Small intestine (tissue), 7 donors: ENCODE results near the gene BSND. TPM values are rescaled to one million over a fixed set of nuclear protein-coding genes. Genes with fewer than 3 reads are reported as not detected.
A peak's percentile ranks its signal among the peaks of the same experiment; 100 is the strongest.

ENCODE experiments used
- DNase-seq, 2 donors: peaks; one replicate each; pipeline versions ENCODE4 v3.0.0 to v3.0.0-alpha.2; 2013
- FAIRE-seq: peaks from 2 replicates; lab custom pipeline; 2012; peaks lifted over from hg19 to GRCh38; lab: Jason Lieb, UNC
- H3K27ac ChIP-seq, 3 donors: one replicate each; pipeline ENCODE4 v1.5.1; 2013; ENCODE audit warnings: low read length in 2 of 3, mild to moderate bottlenecking in 2 of 3, control low read depth in 1 of 3, inconsistent platforms in 1 of 3, low read depth in 1 of 3, moderate library complexity in 1 of 3
- H3K27me3 ChIP-seq, 3 donors: one replicate each; pipeline ENCODE4 v1.6.1; 2013; ENCODE audit warnings: low read length in 3 of 3, inconsistent platforms in 1 of 3; ENCODE audit not compliant: control insufficient read depth in 3 of 3, insufficient read depth in 3 of 3
- H3K36me3 ChIP-seq, 3 donors: one replicate each; pipeline ENCODE4 v1.6.1; 2013; ENCODE audit warnings: low read length in 3 of 3, inconsistent platforms in 1 of 3, low read depth in 1 of 3, mild to moderate bottlenecking in 1 of 3, moderate library complexity in 1 of 3; ENCODE audit not compliant: control insufficient read depth in 3 of 3, insufficient read depth in 2 of 3
- H3K4me1 ChIP-seq, 3 donors: one replicate each; pipeline ENCODE4 v1.6.1; 2013; ENCODE audit warnings: low read length in 2 of 3, inconsistent platforms in 1 of 3, low read depth in 1 of 3, mild to moderate bottlenecking in 1 of 3, moderate library complexity in 1 of 3; ENCODE audit not compliant: control insufficient read depth in 3 of 3, insufficient read depth in 2 of 3
- H3K4me3 ChIP-seq, 3 donors: one replicate each; pipeline ENCODE4 v1.5.1; 2013; ENCODE audit warnings: low read length in 3 of 3, control low read depth in 1 of 3, inconsistent platforms in 1 of 3, low read depth in 1 of 3, mild to moderate bottlenecking in 1 of 3, moderate library complexity in 1 of 3
- H3K9me3 ChIP-seq, 2 donors: one replicate each; pipeline ENCODE4 v1.6.1; 2013; ENCODE audit warnings: low read depth in 1 of 2, low read length in 1 of 2; ENCODE audit not compliant: control insufficient read depth in 2 of 2, insufficient read depth in 1 of 2
- WGBS, 3 donors: extraction: QIAGEN DNeasy Blood & Tissue Kit; methylation state at CpG; one replicate each; pipeline ENCODE4 v1.1.7; 2013; 5-methylcytosine and 5-hydroxymethylcytosine counted together
- polyA plus RNA-seq, 4 donors: library from polyadenylated mRNA; stranded (reverse) in 3 of 4; unstranded in 1 of 4; fragments of 200-250 nt in 3 of 4; fragments of 120-200 nt in 1 of 4; gene quantifications; one replicate each; pipeline versions ENCODE4 v1.2.1 to v1.2.3, GENCODE V29; 2013
- donor health status: healthy with polysubstance abuse.
- donor health status: control.
- donor health status: control.
- donor health status: Bipolar disorder and iron deficiency.
- donor health status: healthy.

Gene BSND
- polyA plus RNA-seq, 4 donors, result 0.01 TPM; not detected in 2

DNA sequence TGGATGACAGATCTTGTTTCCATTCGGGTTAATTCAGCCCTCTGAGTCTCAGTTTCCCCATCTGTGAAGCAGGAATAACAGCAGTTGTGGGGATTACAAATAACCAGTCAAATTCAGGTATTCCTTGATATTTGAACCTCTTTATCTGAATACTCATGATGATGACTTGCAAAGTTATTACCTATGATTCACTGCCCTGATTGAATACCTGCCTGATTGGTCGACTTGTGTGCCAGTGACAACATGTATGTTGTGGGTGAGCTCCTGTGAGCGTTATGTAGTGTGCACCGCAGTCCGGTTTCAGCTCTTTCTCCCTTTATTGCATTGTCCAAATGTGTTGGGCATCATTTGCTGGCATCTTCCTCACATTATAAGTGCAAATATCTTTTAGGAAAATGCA is 27.8 kb upstream of the BSND start:
- Histone ChIP-seq H3K36me3 (no peaks in the 10 kb centered on the region), H3K27ac (peak overlapping the region in 2 of 3 donors; percentile 3 to 12), H3K4me1 (peaks cover 0 to 5% (median 0%) of the 10 kb centered on the region in 3 donors), H3K27me3 (peaks cover 0 to 6% (median 0%) of the 10 kb centered on the region in 3 donors), H3K4me3 (no peak overlapping the region), H3K9me3 (no peaks in the 10 kb centered on the region)
- FAIRE-seq, result no peak
- whole genome bisulfite sequencing, 3 donors, result 57 to 79% (median 72%) methylated on average over 5 of the region's 5 CpGs
- DNase-seq, result peak in 1 of 2 donors; percentile 47

DNA sequence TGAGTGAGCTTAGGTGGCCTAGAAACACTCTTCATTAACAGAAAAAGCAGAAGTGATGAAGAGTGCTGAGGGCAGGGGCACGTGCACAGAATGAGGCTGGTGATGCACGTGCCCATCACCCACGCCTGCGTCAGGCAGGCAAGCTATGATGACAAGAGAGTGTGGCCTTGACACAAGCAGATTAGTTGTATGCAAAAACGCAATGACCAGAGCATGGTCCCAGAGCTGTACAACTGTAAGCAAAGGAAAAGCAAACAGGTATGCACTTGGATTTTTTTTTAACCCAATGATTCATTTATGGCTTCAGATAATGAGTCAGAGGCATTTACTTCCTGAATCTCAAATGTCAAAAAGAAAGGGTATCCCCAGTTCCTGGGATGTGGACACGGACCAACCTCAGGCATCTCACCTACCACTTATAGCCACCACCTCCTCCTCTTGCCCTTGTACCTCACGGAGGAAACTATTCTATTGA is 27.4 kb upstream of the BSND start:
- no peak for FAIRE-seq
- peak; percentile 48 to 86 for DNase-seq
- Histone ChIP-seq H3K36me3 (no peaks in the 10 kb centered on the region), H3K27ac (peak overlapping the region in 2 of 3 donors; percentile 3 to 12), H3K4me3 (no peak overlapping the region), H3K9me3 (no peaks in the 10 kb centered on the region), H3K27me3 (peaks cover 0 to 6% (median 0%) of the 10 kb centered on the region in 3 donors), H3K4me1 (peaks cover 0 to 5% (median 0%) of the 10 kb centered on the region in 3 donors)
- 14 to 46% (median 26%) methylated on average over 7 of the region's 7 CpGs for WGBS, 3 donors

DNA sequence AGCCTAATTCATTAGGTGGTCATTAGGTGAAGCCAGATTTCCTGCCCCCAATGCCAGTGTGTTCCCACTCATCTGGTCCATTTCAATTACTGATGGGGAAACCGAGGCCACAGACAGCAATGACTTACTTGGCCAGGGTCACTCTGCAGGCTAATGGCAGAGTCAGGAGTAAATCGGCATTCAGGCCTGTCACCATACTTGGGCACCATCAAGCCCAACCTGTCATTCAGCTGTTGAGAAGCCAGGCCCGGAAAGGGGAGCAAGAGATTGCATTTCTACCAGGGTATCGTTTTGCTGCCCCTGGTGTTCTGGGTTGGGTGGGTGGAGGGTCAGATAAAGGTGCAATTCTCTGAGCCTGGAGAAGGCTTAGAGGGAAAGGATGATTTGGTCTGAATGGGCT is 26.3 kb upstream of the BSND start:
- Histone ChIP-seq H3K27me3 (peaks cover 0 to 8% (median 0%) of the 10 kb centered on the region in 3 donors), H3K9me3 (no peaks in the 10 kb centered on the region), H3K36me3 (no peaks in the 10 kb centered on the region), H3K4me1 (peaks cover 0 to 5% (median 0%) of the 10 kb centered on the region in 3 donors), H3K27ac (no peak overlapping the region), H3K4me3 (no peak overlapping the region)
- 79 to 91% (median 84%) methylated on average over 4 of the region's 4 CpGs for WGBS, 3 donors
- FAIRE-seq (no peak), DNase-seq (no peak)

DNA sequence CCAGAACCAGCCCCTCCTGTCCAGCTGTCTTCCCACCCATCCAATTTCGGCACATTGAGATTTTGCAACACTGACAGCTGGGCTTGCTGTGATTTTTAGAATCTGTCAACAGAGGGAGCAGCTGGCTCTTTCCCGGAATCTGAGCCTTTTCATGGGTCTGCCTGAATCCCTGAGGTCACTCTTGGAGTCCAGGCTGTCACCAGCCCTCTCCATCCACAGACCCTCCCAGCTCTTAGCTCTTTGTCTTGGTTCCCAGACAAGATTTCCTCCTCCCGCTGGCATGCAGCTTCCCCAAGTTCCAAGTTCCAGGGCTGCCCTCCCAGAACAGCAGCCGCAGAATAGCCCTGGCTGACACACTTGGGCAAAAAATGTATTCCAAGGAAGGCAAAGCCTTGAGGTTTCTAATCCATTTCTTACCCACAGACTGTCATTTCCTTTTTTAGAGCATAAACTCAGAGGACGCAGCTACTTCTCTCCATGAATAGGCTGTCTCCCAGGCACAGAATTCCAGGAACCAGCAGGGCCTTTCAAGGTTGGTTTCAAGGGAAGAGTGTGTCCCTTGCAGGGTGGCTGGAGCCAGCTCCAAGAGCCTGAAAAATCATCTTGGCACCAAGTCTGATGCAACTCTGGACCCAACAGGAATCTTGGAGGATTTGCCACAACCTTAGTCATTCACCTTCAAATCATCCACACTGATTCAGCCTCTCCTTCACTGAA is 25.4 kb upstream of the BSND start:
- FAIRE-seq (no peak), DNase-seq (peak in 1 of 2 donors; percentile 25)
- Histone ChIP-seq H3K27ac (peak overlapping the region in 1 of 3 donors; percentile 2), H3K27me3 (peaks cover 0 to 14% (median 0%) of the 10 kb centered on the region in 3 donors), H3K9me3 (no peaks in the 10 kb centered on the region), H3K36me3 (no peaks in the 10 kb centered on the region), H3K4me1 (peaks cover 0 to 5% (median 0%) of the 10 kb centered on the region in 3 donors), H3K4me3 (no peak overlapping the region)
- 34 to 48% (median 48%) methylated on average over 5 of the region's 5 CpGs for WGBS, 3 donors

DNA sequence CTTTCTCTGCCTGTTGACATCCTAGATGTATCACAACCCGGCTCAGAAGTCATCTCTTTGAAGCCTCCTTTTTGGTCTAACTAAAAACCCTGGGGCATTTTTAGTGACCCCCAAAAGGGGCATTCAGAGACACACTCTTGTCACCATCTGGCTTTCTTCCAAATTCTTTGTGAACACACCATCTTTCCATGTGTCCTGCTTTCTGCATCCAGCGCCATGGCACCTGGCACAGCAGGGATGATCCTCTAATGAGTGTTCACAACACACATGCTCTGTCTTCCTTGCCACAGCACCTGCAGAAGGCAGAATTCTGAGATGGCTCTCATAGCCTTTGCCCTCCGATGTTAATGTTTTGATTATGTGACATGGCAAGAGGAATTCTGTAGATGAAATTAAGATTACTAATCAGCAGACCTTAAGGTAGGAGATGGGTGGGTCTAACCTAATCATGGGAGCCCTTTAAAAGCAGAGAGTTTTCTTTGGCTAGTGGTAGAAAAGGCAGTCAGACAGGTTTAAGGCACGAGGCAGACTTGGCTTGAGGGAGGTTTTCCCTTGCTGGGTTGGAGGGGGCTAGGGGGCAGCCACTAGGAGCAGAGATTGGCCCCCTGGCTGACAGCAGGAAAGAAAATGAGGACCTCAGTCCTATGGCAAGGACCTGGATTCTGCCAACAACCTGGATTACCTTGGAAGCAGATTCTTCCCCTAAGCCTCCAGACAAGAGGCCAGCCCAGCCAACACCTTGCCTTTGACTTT is 23.2 kb upstream of the BSND start:
- Histone ChIP-seq H3K4me1 (peaks cover 0 to 5% (median 5%) of the 10 kb centered on the region in 3 donors), H3K27ac (no peak overlapping the region), H3K27me3 (peaks cover 0 to 27% (median 0%) of the 10 kb centered on the region in 3 donors), H3K4me3 (no peak overlapping the region), H3K36me3 (peaks cover 0 to 2% (median 0%) of the 10 kb centered on the region in 3 donors), H3K9me3 (no peaks in the 10 kb centered on the region)
- WGBS, 3 donors, result 42 to 61% (median 56%) methylated on average over 4 of the region's 4 CpGs
- FAIRE-seq (no peak), DNase-seq (no peak)

DNA sequence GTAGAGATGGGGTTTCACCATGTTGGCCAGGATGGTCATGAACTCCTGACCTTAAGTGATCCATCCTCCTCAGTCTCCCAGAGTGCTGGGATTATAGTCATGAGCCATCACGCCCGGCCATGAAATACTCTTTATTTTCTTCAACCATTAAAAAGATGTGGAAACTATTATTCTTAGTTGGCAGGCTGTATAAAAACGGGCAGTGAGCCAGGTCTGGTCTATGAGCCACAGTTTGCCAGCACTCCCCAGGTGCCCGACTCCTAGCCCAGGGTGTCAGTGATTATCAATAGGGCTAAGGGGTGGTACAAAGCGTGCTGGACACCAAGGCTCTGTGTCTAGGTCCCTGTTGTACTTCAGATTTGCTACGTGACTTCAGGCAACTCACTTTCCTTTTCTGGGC is 22.0 kb upstream of the BSND start:
- no peak overlapping the region for H3K27ac ChIP-seq
- H3K4me3 ChIP-seq, result no peak overlapping the region
- H3K36me3 ChIP-seq, result peaks cover 0 to 2% (median 0%) of the 10 kb centered on the region in 3 donors
- WGBS, 3 donors, result 47 to 74% (median 51%) methylated on average over 6 of the region's 6 CpGs
- DNase-seq (no peak), FAIRE-seq (no peak)
- no peaks in the 10 kb centered on the region for H3K9me3 ChIP-seq
- peaks cover 0 to 37% (median 0%) of the 10 kb centered on the region in 3 donors for H3K27me3 ChIP-seq
- peaks cover 0 to 5% (median 0%) of the 10 kb centered on the region in 3 donors for H3K4me1 ChIP-seq

DNA sequence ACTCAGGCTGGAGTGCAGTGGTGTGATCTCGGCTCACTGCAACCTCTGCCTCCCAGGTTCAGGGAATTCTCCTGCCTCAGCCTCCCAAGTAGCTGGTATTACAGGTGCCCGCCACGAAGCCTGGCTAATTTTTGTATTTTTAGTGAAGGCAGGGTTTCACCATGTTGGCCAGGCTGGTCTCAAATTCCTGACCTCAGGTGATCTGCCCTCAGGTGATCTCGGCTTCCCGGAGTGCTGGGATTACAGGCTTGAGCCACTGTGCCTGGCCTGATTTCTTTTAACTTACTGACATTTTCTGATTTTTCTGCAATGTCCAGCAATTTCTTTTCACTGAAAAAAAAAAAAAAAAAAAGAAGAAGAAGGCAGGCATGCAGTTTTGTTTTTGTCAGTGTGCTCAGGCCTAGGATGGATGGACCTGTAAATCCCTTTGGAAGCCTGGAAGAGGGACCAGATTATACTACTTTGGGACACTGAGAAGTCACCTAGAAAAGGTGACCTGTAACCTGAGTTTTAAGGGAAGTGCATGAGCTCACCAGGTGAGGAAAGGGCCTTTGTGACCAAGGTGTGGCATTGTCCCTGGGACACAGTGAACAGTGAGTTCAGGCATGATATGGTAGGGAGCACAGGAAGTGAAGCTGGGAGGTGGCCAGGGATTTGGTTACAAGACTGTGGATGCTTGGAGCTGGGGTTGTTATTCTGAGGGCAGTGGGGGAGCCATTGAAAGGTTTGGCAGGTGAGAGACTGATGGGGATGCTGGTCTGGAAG is 21.0 kb upstream of the BSND start:
- H3K9me3 ChIP-seq, result no peaks in the 10 kb centered on the region
- H3K36me3 ChIP-seq, result peaks cover 0 to 2% (median 0%) of the 10 kb centered on the region in 3 donors
- peaks cover 0 to 31% (median under 1%) of the 10 kb centered on the region in 3 donors for H3K27me3 ChIP-seq
- no peak overlapping the region for H3K4me3 ChIP-seq
- 87 to 93% (median 93%) methylated on average over 5 of the region's 5 CpGs for WGBS, 3 donors
- H3K4me1 ChIP-seq, result peaks cover 0 to 5% (median 0%) of the 10 kb centered on the region in 3 donors
- peak in 1 of 2 donors; percentile 93 for DNase-seq
- FAIRE-seq, result no peak
- no peak overlapping the region for H3K27ac ChIP-seq
